Activated CD8-positive, alpha-beta T cell treated with anti-CD3 and anti-CD28 coated beads, Interleukin-2, amount 10 ng/mL, durations not matched to agents 7 days and 5 days (primary cell): ENCODE results near the gene COL18A1. TPM values are rescaled to one million over a fixed set of nuclear protein-coding genes. Genes with fewer than 3 reads are reported as not detected.

Experiments
- ATAC-seq: fragments of 150-1000 bp; cut with Tn5 transposase; one replicate; pipeline ENCODE4 v1.10.0; 2021; ENCODE audit warnings: moderate library complexity
- CTCF ChIA-PET: fragments of 350-600 bp; sonication (Branson Sonifier 250); formaldehyde crosslinking; loops from one replicate; lab custom pipeline; 2021; ENCODE audit warnings: antibody characterized with exemption; lab: Charles Lee
- POLR2A ChIA-PET: fragments of 350-600 bp; sonication (Branson Sonifier 250); formaldehyde crosslinking; loops from one replicate; lab custom pipeline; 2021; ENCODE audit warnings: antibody characterized with exemption; lab: Charles Lee
- DNase-seq: peaks from one replicate; pipeline ENCODE4 v3.0.0-alpha.2; 2020
- H3K27ac Mint-ChIP-seq: one replicate; pipeline ENCODE4 v1.8.0; 2021; ENCODE audit warnings: mild to moderate bottlenecking, mixed read lengths
- H3K27me3 Mint-ChIP-seq: one replicate; pipeline ENCODE4 v1.8.0; 2021; ENCODE audit warnings: low read depth, mixed read lengths
- H3K36me3 Mint-ChIP-seq: one replicate; pipeline ENCODE4 v1.8.0; 2021; ENCODE audit warnings: low read depth, mixed read lengths
- H3K4me1 Mint-ChIP-seq: one replicate; pipeline ENCODE4 v1.8.0; 2021; ENCODE audit warnings: low read depth, mixed read lengths
- H3K4me3 Mint-ChIP-seq: one replicate; pipeline ENCODE4 v1.8.0; 2021; ENCODE audit warnings: mild to moderate bottlenecking, mixed read lengths
- H3K9me3 Mint-ChIP-seq: one replicate; pipeline ENCODE4 v1.8.0; 2022; ENCODE audit warnings: mixed read lengths; ENCODE audit not compliant: insufficient read depth
- total RNA-seq, 2 experiments: library from RNA; stranded (reverse); gene quantifications; one replicate each; pipeline ENCODE4 v1.2.3, GENCODE V29; 2021

The COL18A1 gene
- total RNA-seq, 2 experiments from 2014 or later = 24.1 to 28.7 TPM

- Mint-ChIP-seq H3K9me3 (no peaks in the 10 kb centered on the region), H3K4me1 (no peaks in the 10 kb centered on the region), H3K27ac (no peak overlapping the region), H3K27me3 (no peaks in the 10 kb centered on the region), H3K4me3 (no peak overlapping the region), H3K36me3 (no peaks in the 10 kb centered on the region)
- CTCF ChIA-PET = no interaction called here
- POLR2A ChIA-PET = no interaction called here
- DNase-seq = no peak
- no peak for ATAC-seq
Observed at GRCh38 chr21:45388011-45388521, 16.9 kb upstream of the COL18A1 start.

- H3K4me3 Mint-ChIP-seq = no peak overlapping the region
- ATAC-seq (no peak), DNase-seq (no peak)
- H3K36me3 Mint-ChIP-seq = no peaks in the 10 kb centered on the region
- H3K4me1 Mint-ChIP-seq = no peaks in the 10 kb centered on the region
- H3K27ac Mint-ChIP-seq = no peak overlapping the region
- ChIA-PET CTCF (no interaction called here), POLR2A (no interaction called here)
- no peaks in the 10 kb centered on the region for H3K9me3 Mint-ChIP-seq
- no peaks in the 10 kb centered on the region for H3K27me3 Mint-ChIP-seq
Observed at GRCh38 chr21:45388611-45389296, 16.2 kb upstream of the COL18A1 start.

- ATAC-seq (no peak), DNase-seq (no peak)
- Mint-ChIP-seq H3K27ac (no peak overlapping the region), H3K9me3 (no peaks in the 10 kb centered on the region), H3K36me3 (no peaks in the 10 kb centered on the region), H3K27me3 (no peaks in the 10 kb centered on the region), H3K4me1 (no peaks in the 10 kb centered on the region), H3K4me3 (no peak overlapping the region)
- ChIA-PET POLR2A (no interaction called here), CTCF (no interaction called here)
Observed at GRCh38 chr21:45390121-45390751, 14.7 kb upstream of the COL18A1 start.

- CTCF ChIA-PET = no interaction called here
- Mint-ChIP-seq H3K9me3 (no peaks in the 10 kb centered on the region), H3K27me3 (peaks cover 2% of the 10 kb centered on the region), H3K36me3 (no peaks in the 10 kb centered on the region), H3K4me3 (no peak overlapping the region), H3K27ac (no peak overlapping the region), H3K4me1 (no peaks in the 10 kb centered on the region)
- ATAC-seq (no peak), DNase-seq (no peak)
- POLR2A ChIA-PET = no interaction called here
Observed at GRCh38 chr21:45390831-45391742, 13.9 kb upstream of the COL18A1 start.

GRCh38 chr21:45391743-45392572, 13.0 kb upstream of the COL18A1 start:
- ChIA-PET CTCF (no interaction called here), POLR2A (no interaction called here)
- no peak for DNase-seq
- Mint-ChIP-seq H3K9me3 (no peaks in the 10 kb centered on the region), H3K4me1 (no peaks in the 10 kb centered on the region), H3K4me3 (no peak overlapping the region), H3K27me3 (peaks cover 6% of the 10 kb centered on the region), H3K36me3 (no peaks in the 10 kb centered on the region), H3K27ac (no peak overlapping the region)
- ATAC-seq = no peak

GRCh38 chr21:45392573-45392971, 12.4 kb upstream of the COL18A1 start:
- DNase-seq (no peak), ATAC-seq (no peak)
- no peak overlapping the region for H3K4me3 Mint-ChIP-seq
- no peaks in the 10 kb centered on the region for H3K9me3 Mint-ChIP-seq
- H3K27ac Mint-ChIP-seq = no peak overlapping the region
- ChIA-PET CTCF (no interaction called here), POLR2A (no interaction called here)
- H3K4me1 Mint-ChIP-seq = no peaks in the 10 kb centered on the region
- H3K36me3 Mint-ChIP-seq = no peaks in the 10 kb centered on the region
- H3K27me3 Mint-ChIP-seq = peaks cover 6% of the 10 kb centered on the region

GRCh38 chr21:45393021-45393420, 11.9 kb upstream of the COL18A1 start:
- POLR2A ChIA-PET = no interaction called here
- H3K4me3 Mint-ChIP-seq = no peak overlapping the region
- H3K27me3 Mint-ChIP-seq = peaks cover 6% of the 10 kb centered on the region
- H3K27ac Mint-ChIP-seq = no peak overlapping the region
- CTCF ChIA-PET = no interaction called here
- ATAC-seq (no peak), DNase-seq (no peak)
- H3K36me3 Mint-ChIP-seq = no peaks in the 10 kb centered on the region
- no peaks in the 10 kb centered on the region for H3K9me3 Mint-ChIP-seq
- no peaks in the 10 kb centered on the region for H3K4me1 Mint-ChIP-seq

GRCh38 chr21:45393833-45394638, 10.9 kb upstream of the COL18A1 start:
- DNase-seq = no peak
- Mint-ChIP-seq H3K27ac (no peak overlapping the region), H3K27me3 (peaks cover 8% of the 10 kb centered on the region), H3K4me3 (no peak overlapping the region), H3K36me3 (no peaks in the 10 kb centered on the region), H3K4me1 (no peaks in the 10 kb centered on the region), H3K9me3 (no peaks in the 10 kb centered on the region)
- ChIA-PET CTCF (no interaction called here), POLR2A (no interaction called here)
- ATAC-seq = no peak

GRCh38 chr21:45396620-45396995, 8.4 kb upstream of the COL18A1 start:
- POLR2A ChIA-PET = no interaction called here
- ATAC-seq = no peak
- Mint-ChIP-seq H3K4me1 (no peaks in the 10 kb centered on the region), H3K36me3 (peaks cover 3% of the 10 kb centered on the region), H3K9me3 (peaks cover 6% of the 10 kb centered on the region), H3K27me3 (peaks cover 24% of the 10 kb centered on the region), H3K4me3 (no peak overlapping the region), H3K27ac (no peak overlapping the region)
- CTCF ChIA-PET = no interaction called here
- DNase-seq = no peak

GRCh38 chr21:45397381-45397780, 7.6 kb upstream of the COL18A1 start:
- H3K36me3 Mint-ChIP-seq = peaks cover 3% of the 10 kb centered on the region
- peaks cover 7% of the 10 kb centered on the region for H3K9me3 Mint-ChIP-seq
- no peaks in the 10 kb centered on the region for H3K4me1 Mint-ChIP-seq
- ATAC-seq = no peak
- POLR2A ChIA-PET = no interaction called here
- CTCF ChIA-PET = no interaction called here
- peaks cover 31% of the 10 kb centered on the region for H3K27me3 Mint-ChIP-seq
- H3K4me3 Mint-ChIP-seq = no peak overlapping the region
- H3K27ac Mint-ChIP-seq = no peak overlapping the region
- no peak for DNase-seq

GRCh38 chr21:45401054-45401518, 3.9 kb upstream of the COL18A1 start:
- Mint-ChIP-seq H3K27ac (no peak overlapping the region), H3K4me3 (no peak overlapping the region), H3K27me3 (peaks cover 51% of the 10 kb centered on the region), H3K9me3 (peaks cover 7% of the 10 kb centered on the region), H3K36me3 (peaks cover 3% of the 10 kb centered on the region), H3K4me1 (peaks cover 6% of the 10 kb centered on the region)
- ATAC-seq = no peak
- POLR2A ChIA-PET = no interaction called here
- no peak for DNase-seq
- CTCF ChIA-PET = interaction anchor here (0.6 kb wide), 1 partner anchor 262 kb away, joined by 3 read pairs; no protein-coding TSS in a partner anchor
